Progenitor cell of endocrine pancreas (in vitro differentiated cells): ENCODE results near the gene BRD1. TPM values are rescaled to one million over a fixed set of nuclear protein-coding genes. Genes with fewer than 3 reads are reported as not detected.

Experiments
- DNase-seq: peaks from one replicate; pipeline ENCODE4 v3.0.0; 2021; ENCODE audit warnings: low spot score; ENCODE audit not compliant: unreplicated experiment
- H3K27ac Mint-ChIP-seq: 2 replicates; pipeline ENCODE4 v1.8.0; 2021; ENCODE audit warnings: mild to moderate bottlenecking, moderate library complexity, mixed read lengths
- H3K27me3 Mint-ChIP-seq: 2 replicates; pipeline ENCODE4 v1.8.0; 2021; ENCODE audit warnings: mixed read lengths
- H3K36me3 Mint-ChIP-seq: 2 replicates; pipeline ENCODE4 v1.8.0; 2022; ENCODE audit warnings: mixed read lengths; ENCODE audit not compliant: insufficient read depth
- H3K4me1 Mint-ChIP-seq: 2 replicates; pipeline ENCODE4 v1.8.0; 2021; ENCODE audit warnings: low read depth, mixed read lengths
- H3K4me3 Mint-ChIP-seq: 2 replicates; pipeline ENCODE4 v1.8.0; 2021; ENCODE audit warnings: low read depth, mild to moderate bottlenecking, moderate library complexity, mixed read lengths
- H3K9me3 Mint-ChIP-seq: 2 replicates; pipeline ENCODE4 v1.8.0; 2021; ENCODE audit warnings: low read depth, mixed read lengths
- long read RNA-seq: library from polyadenylated mRNA; unstranded; transcript quantifications from one replicate; pipeline ENCODE4 v2.0.0, GENCODE V29; 2020
- total RNA-seq: library from RNA; stranded (reverse); gene quantifications from 2 replicates; pipeline ENCODE4 v1.2.1, GENCODE V29; 2021
- TF ChIP-seq, protein P1 (sequence below): fragments of 200-600 bp; sonication (generic); IDR thresholded peaks from one replicate; pipeline ENCODE4 v1.5.0; 2021; ENCODE audit warnings: antibody characterized with exemption, mild to moderate bottlenecking; ENCODE audit not compliant: unreplicated experiment

Gene BRD1
- 57.3 and 65.7 TPM in 2 replicates for total RNA-seq
- long read RNA-seq, full-length matches to known transcripts: 6 of 26 reads
- long read RNA-seq, partial matches to known transcripts: 15 of 26 reads
- long read RNA-seq, other reads (novel, unspliced or antisense): 5 of 26 reads

DNA sequence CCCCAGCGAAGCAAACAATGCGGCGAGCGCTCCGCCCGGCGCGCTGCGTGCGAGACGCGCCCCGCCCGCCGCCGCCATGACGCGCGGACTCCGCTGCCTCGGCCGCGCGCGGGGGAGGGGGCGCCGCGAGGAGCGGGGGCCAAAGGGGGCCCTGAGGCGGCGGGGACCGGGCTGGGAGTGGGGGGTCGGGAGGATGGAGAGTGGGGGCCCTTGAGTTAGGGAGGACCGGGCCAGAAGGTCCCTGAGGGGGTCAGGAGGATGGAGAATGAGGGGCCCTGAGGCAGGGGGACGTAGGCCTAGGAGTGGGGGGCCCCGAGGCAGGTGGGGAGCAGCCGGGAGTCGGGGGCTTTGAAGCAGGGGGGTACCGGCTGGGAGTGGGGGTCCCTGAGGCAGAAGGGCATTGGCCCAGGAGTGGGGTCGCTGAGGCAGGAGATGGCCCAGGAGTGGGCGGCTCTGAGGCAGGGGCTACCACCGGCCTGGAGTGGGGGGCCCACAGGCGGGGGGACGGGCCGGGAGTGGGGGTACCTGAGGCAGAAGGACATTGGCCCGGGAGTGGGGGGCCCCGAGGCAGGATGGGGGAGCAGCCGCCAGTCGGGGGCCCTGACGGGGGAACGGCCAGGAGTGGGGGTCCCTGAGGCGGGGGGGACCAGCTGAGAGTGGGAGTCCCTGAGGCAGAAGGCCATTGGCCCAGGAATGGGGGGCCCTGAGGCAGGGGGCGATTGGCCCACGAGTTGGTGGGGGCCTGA, at the start of gene BRD1:
BRD1 (minus strand) TSS at position 21 of the 746 bp plus-strand sequence. CDS start 3,556 bp downstream, outside the sequence.
- Mint-ChIP-seq H3K27me3 (peaks cover 6% of the 10 kb centered on the region), H3K4me3 (peak within 1 kb of the TSS; percentile 84), H3K9me3 (peaks cover 16% of the 10 kb centered on the region), H3K27ac (peak within 1 kb of the TSS; percentile 94), H3K36me3 (peaks cover 21% of the 10 kb centered on the region), H3K4me1 (peaks cover 26% of the 10 kb centered on the region)
- DNase-seq: no peak
- TF ChIP-seq, protein P1, sequence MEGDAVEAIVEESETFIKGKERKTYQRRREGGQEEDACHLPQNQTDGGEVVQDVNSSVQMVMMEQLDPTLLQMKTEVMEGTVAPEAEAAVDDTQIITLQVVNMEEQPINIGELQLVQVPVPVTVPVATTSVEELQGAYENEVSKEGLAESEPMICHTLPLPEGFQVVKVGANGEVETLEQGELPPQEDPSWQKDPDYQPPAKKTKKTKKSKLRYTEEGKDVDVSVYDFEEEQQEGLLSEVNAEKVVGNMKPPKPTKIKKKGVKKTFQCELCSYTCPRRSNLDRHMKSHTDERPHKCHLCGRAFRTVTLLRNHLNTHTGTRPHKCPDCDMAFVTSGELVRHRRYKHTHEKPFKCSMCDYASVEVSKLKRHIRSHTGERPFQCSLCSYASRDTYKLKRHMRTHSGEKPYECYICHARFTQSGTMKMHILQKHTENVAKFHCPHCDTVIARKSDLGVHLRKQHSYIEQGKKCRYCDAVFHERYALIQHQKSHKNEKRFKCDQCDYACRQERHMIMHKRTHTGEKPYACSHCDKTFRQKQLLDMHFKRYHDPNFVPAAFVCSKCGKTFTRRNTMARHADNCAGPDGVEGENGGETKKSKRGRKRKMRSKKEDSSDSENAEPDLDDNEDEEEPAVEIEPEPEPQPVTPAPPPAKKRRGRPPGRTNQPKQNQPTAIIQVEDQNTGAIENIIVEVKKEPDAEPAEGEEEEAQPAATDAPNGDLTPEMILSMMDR: no peak

DNA sequence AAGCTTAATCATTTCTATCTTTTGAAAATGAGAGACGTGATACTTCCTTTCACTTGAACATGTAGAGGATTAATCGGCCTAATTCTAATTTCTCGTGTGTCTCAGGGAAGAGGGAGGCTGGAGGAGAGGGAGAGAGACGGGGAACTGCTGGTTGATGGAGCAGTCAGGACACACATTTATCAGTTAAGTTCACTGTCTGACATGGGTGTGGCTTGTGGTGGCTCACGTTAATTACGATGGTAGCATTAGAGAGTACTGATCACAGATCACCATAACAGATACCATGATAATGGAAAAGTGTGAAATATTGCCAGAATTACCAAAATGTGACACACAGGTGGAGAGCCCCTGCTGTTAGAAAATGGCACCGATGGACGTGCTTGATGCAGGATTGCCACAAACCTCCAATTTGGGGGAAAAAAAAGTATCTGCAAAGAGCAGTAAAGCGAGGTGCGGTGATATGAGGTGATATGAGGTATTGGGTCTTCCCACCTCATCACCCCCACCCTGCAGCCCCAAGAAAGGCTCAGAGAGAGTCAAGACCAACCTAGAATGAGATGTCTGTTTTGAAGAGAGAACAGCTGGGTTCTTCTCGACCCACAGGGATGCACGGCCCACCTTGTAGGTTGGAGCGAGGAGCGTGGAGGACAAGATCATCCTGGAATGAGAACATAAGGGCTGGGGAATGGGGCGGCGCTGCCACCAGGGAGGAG, 45.7 kb upstream of the BRD1 start:
- H3K36me3 Mint-ChIP-seq: peaks cover 60% of the 10 kb centered on the region
- H3K4me1 Mint-ChIP-seq: peaks cover 3% of the 10 kb centered on the region
- TF ChIP-seq, protein P1: no peak
- peaks cover 39% of the 10 kb centered on the region for H3K9me3 Mint-ChIP-seq
- peak overlapping the region; percentile 50 for H3K27ac Mint-ChIP-seq
- no peaks in the 10 kb centered on the region for H3K27me3 Mint-ChIP-seq
- H3K4me3 Mint-ChIP-seq: no peak overlapping the region
- no peak for DNase-seq

DNA sequence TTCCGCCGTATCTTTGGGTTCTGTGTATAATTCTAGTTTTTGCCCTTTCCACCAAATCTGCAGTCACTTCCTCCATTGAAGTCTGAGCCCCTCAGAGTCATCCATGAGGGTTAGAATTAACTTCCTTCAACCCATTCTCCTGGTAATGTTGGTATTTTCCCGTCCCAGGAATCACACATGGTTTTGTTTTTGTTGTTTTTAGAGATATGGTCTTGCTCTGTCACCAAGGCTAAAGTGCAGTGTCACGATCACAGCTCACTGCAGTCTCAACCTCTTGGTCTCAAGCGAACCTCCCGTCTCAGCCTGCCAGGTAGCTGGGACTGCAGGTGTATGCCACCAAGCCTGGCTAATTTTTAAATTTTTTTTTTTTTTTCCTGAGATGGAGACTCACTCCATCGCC, 44.7 kb upstream of the BRD1 start:
- TF ChIP-seq, protein P1: no peak
- peaks cover 40% of the 10 kb centered on the region for H3K9me3 Mint-ChIP-seq
- no peaks in the 10 kb centered on the region for H3K27me3 Mint-ChIP-seq
- no peak for DNase-seq
- H3K4me1 Mint-ChIP-seq: peaks cover 3% of the 10 kb centered on the region
- H3K27ac Mint-ChIP-seq: no peak overlapping the region
- H3K36me3 Mint-ChIP-seq: peaks cover 61% of the 10 kb centered on the region
- H3K4me3 Mint-ChIP-seq: no peak overlapping the region

DNA sequence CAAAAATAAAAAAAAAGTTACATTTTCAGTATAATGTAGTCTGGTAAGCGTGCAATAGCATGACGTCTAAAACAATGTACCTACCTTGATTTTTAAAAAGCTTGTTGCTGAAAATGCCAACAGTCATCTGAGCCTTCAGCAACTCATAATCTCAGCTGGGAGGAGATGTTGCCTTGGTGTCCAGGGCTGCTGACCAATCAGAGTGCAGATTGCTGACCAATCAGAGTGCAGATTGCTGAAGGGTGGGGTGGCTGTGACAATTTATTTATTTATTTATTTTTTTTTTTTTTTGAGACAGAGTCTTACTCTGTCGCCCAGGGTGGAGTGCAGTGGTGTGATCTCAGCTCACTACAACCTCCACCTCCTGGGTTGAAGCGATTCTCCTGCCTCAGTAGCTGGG, 43.8 kb upstream of the BRD1 start:
- peaks cover 45% of the 10 kb centered on the region for H3K9me3 Mint-ChIP-seq
- H3K4me1 Mint-ChIP-seq: peaks cover 3% of the 10 kb centered on the region
- no peak overlapping the region for H3K27ac Mint-ChIP-seq
- H3K36me3 Mint-ChIP-seq: peaks cover 66% of the 10 kb centered on the region
- H3K4me3 Mint-ChIP-seq: no peak overlapping the region
- TF ChIP-seq, protein P1: no peak
- H3K27me3 Mint-ChIP-seq: no peaks in the 10 kb centered on the region
- no peak for DNase-seq
